C1 segment of cervical spinal cord (tissue), 14 donors: Measurements from ENCODE around the gene RCOR1.
"Not testable (repeated sequence)": the region's sequence is repeated elsewhere in the genome, so short reads cannot be mapped to it uniquely, and the experiment has no call there.

ENCODE experiments used
- DNase-seq, 14 donors: peaks; one replicate each; lab custom pipeline; 2025; lab: John Stamatoyannopoulos, UW

Gene RCOR1

GRCh38 chr14:102629011-102629444 is 36.6 kb downstream of the RCOR1 start:
- DNase-seq: no peak

DNA sequence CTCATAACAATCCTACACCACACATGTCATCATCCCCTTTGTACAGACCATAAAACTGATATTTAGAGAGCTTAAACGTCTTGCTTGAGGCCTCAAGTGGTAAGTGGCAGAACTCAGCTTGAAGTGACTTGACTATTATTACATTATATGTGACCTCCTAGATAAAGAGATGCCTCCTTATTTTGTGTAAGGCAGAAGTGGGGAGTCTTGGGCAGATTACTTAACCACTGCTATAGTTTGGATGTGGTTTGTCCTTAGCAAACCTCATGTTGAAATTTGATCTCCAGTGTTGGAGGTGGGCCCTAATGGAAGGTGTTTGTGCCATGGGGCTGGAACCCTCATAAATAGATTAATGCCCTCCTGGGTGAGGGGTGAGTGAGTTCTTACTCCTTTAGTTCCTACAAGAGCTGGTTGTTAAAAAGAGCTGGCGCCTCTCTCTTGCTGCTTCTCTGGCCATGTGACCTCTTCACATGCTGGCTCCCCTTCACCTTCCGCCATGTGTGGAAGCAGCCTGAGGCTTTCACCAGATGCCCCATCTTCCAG is 37.4 kb downstream of the RCOR1 start:
- no peak for DNase-seq

DNA sequence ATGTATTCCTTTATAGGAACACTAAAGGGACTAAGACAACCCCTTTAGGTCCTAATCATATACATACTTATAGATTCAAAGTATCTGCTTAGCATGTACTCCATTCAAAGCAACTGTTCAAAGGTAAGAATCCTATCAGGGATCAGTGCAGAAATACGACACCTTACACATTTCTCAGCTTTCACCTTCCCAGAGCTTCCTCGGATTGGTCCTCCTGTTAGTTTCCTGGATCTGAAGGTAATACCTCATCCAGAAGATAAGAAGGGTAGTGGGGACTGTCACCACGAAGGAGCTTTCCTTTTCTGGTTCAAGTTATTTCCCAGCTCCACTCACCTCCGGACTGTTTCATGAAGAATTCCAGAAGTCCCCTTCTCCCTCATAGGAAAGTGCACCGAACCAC is 38.0 kb downstream of the RCOR1 start:
- DNase-seq: no peak

DNA sequence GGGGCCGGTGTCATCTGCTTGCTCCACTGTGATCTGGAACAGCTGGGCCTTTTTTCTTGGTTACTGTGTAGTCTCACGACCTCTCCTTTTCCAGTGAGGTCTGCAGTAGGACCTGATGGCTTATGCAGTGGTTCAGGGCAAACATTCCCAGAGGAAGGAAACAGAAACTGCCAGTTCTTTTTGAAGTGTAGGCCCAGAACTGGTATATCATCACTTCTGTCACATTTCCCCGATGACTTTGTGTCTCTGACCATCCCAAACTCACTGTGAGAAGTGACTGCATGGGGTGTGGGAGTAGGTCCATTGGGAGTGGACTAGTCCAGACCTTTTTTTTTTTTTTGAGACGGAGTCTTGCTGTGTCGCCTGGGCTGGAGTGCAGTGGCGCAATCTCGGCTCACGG is 38.4 kb downstream of the RCOR1 start:
- DNase-seq: no peak

DNA sequence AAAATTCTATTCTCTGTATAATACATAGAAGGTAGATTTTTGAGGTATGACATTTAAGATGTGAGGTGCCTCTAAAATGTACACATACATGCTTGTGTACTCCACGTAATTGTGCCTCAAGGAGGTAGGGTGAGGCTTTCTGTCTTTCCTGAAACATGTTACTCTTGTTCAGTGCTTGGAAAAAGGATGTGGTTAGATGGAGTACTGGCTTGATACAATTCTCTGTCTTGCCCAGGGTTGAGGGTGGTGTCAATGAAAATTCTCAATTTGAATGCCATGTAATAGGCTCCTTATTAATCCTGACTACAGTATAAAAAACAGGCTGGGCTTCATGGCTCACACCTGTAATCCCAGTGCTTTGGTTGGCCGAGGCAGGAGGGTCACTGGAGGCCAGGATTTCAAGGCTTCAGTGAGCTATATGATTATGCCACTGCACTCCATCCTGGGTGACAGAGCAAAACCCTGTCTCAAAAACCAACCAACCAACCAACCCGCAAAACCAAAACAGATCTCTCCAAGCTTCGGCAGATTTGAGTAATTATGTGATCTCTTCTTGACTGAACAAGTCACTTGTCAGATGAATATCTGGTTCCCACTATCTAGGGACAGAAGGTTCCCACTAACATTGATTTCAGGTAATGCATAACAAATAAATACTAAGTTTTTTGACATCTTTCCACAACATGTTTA is 41.6 kb downstream of the RCOR1 start:
- DNase-seq: no peak

GRCh38 chr14:102639611-102640010 is 47.2 kb downstream of the RCOR1 start:
- not testable (repeated sequence) for DNase-seq

- no peak for DNase-seq
These were observed 52.1 kb downstream of the RCOR1 start for GRCh38 chr14:102644523-102644922.

- DNase-seq: no peak
These were observed 53.4 kb downstream of the RCOR1 start for GRCh38 chr14:102645746-102646440.

DNA sequence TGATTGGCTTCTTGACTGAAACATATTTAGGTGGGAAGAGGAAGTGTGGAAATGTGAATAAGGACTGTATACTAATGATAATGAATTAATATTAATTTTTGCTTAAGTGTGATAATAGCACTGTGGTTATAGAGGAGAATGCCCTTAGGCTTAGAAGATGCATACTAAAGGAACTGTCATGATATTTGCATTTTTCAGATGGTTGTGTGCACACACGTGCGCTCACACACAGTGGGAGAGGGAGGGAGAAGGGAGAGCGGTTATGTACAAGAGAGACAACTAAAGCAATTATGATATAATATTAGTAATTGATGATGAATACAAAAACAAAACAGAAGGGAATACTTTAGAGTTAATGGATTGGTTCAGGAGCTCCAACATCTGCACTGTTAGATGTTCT is 54.2 kb downstream of the RCOR1 start:
- no peak for DNase-seq

DNA sequence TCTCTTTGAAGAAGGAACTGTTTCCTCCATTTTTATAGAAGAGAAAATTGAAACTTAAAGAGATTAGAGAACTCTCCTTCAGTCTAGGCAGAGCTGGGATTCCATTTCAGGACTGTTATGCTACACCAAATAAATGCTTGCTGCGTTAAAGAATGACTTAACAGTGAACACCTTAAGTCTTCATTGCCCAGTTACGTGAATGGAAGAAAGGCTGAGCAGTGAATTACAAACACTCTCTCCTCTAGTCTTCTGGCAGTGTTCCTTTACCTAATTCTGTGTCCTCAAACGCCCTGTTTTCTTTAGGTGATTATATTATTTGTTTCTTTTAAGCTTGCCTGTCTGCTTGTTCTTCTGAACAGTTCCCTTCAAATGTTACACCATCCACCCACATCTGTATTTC is 59.7 kb downstream of the RCOR1 start:
- DNase-seq: no peak

- DNase-seq: no peak
These were observed 61.8 kb downstream of the RCOR1 start for GRCh38 chr14:102654298-102654697.

- DNase-seq: no peak
These were observed 62.7 kb downstream of the RCOR1 start for GRCh38 chr14:102655137-102655536.

- DNase-seq: no peak
These were observed 67.3 kb downstream of the RCOR1 start for GRCh38 chr14:102659797-102660196.

DNA sequence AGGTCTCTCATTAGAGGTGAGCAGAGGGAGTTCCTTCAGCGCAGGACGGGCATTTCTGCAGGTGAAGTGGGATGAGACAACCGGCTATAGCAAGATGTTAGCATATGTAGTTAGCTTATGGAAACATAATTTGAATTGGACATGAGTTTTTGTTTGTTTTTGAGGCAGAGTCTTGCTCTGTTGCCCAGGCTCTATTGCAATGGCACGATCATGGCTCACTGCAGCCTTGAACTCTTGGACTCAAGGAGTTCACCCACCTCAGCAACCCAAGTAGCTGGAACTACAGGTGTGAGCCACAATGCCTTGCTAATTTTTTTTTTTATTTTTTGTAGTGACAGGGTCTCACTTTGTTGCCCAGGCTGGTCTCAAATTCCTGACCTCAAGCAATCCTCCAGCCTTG is 69.2 kb downstream of the RCOR1 start:
- no peak for DNase-seq

DNA sequence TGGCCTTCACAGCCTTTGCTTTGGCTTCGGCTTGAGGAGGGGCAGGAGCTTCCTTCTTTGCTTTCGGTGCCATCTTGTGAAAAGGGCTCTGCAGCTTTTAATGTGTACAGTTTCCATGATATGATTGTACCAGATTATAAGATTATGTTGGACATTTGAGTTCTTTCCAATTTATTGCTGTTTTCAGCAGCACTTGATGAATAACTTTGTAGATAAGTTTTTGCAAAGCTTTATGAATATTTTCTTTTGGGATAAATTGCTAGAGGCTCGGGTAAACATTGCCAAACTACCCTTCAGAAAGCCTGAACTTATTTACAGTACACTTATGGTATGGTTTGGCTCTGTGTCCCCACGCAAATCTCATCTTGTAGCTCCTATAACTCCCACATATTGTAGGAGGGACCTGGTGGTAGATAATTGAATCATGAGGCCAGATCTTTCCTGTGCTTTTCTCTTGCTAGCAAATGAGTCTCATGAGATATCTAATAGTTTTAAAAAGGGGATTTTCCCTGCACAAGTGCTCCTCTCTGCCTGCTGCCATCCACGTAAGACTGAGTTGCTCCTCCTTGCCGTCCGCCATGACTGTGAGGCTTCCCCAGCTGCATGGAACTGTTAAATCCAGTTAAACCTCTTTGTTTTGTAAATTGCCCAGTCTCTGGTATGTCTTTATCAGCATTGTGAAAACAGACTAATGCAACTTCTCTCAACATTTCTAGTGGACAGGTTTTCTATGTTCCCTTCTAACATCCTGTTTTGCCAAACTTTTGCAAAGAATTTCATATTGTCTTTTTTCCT is 70.4 kb downstream of the RCOR1 start:
- no peak for DNase-seq

GRCh38 chr14:102663440-102663839 is 71.0 kb downstream of the RCOR1 start:
- no peak for DNase-seq

- no peak for DNase-seq
These were observed 73.2 kb downstream of the RCOR1 start for GRCh38 chr14:102665621-102666020.

DNA sequence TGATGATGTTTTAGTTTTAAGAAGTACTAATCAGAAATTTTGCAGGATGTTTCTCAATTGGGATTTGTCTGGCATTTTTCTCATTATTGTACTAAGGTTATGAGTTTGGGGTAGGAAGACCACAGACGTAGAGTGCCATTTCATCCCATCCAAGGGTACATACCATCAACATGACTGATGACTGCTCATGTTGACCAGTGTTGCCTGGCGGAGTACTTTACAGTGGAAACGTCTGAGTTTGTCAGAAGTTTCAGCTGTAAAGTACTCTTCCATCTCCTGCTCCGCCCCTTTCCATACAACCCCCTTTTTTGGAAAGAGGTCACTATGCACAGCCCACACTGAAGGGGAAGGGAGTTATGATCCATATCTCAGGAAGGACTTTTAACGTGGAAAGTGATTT is 74.2 kb downstream of the RCOR1 start:
- no peak for DNase-seq

DNA sequence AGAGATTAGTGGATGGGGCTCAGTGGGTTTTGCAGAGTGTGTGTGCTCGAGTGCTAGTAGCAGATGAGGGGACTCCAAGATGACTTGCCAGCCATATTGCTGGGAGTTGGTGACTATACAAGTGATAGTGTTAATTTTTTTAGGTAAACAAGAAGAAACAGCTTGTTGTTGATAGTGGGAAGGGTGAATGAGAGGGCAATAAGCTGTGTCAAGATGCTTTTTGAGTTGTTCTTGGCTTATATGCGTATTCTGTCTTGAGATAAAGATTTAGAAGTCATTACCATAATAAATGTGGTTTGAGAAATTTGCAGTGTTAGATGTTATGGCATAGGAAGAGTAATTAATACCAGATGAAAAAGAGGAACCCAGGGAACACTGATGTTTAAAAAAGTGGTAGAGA is 75.3 kb downstream of the RCOR1 start:
- DNase-seq: no peak

DNA sequence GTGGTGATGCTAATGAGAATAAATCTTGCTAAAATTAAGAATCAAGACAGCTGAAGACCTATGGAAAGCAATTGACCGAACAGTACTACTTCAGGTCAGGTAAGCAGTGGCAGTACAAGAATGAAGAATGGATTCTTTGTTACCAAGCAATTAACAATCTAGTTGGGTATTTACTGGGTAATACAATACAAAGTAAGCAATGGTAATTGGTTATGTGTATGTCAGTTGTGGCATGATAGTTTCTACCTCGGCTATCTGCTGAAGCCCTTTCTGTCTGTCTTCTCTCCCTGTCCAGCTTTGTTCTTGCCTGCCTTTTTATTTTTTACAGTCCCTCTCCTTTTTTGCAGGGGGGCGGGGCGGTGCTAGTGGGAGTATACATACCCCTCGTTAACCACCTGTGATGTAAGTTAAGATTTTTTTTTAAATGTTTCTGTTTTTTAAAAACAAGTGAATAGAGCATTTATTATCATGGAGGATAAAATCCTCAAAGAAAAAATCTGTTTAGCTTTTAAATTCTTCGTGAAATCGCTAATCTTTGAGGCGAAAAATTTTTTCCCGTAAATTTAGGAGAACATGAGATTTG is 75.9 kb downstream of the RCOR1 start:
- DNase-seq: no peak

DNA sequence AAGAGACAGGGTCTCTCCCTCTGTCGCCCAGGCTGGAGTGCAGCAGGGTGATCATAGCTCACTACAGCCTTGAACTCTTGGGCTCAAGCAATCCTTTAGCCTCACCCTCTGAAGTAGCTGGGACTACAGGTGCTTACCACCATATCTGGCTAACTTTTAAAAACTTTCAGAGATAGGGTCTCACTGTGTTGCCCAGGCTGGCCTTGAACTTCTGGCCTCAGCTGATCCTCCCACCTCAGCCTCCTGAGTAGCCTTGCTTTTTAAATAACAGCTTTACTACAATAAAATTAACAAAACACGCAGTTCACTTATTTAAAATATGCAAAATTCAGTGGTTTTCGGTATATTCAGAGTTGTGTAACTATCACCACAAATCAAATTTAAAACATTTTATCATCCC is 79.0 kb downstream of the RCOR1 start:
- no peak for DNase-seq

- DNase-seq: no peak
These were observed 80.0 kb downstream of the RCOR1 start for GRCh38 chr14:102672410-102672960.
